ENCODE data around the gene COL8A2.

COL8A2 gene

GRCh38 chr1:36115931-36116330, 9.1 kb downstream of the COL8A2 start:
- no peak for DNase-seq
- H3K36me3 Mint-ChIP-seq (ENCODE audit: low read depth): no peaks in the 10 kb centered on the region
- TF ChIP-seq, protein P1, sequence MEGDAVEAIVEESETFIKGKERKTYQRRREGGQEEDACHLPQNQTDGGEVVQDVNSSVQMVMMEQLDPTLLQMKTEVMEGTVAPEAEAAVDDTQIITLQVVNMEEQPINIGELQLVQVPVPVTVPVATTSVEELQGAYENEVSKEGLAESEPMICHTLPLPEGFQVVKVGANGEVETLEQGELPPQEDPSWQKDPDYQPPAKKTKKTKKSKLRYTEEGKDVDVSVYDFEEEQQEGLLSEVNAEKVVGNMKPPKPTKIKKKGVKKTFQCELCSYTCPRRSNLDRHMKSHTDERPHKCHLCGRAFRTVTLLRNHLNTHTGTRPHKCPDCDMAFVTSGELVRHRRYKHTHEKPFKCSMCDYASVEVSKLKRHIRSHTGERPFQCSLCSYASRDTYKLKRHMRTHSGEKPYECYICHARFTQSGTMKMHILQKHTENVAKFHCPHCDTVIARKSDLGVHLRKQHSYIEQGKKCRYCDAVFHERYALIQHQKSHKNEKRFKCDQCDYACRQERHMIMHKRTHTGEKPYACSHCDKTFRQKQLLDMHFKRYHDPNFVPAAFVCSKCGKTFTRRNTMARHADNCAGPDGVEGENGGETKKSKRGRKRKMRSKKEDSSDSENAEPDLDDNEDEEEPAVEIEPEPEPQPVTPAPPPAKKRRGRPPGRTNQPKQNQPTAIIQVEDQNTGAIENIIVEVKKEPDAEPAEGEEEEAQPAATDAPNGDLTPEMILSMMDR (IDR thresholded peaks at IDR 0.05): no peak
- H3K27ac Mint-ChIP-seq: no peak overlapping the region
- peaks cover 15% of the 10 kb centered on the region for H3K27me3 Mint-ChIP-seq (ENCODE audit: low read depth, poor library complexity)
- H3K4me3 Mint-ChIP-seq: no peak overlapping the region
- peaks cover 36% of the 10 kb centered on the region for H3K4me1 Mint-ChIP-seq
- H3K9me3 Mint-ChIP-seq: no peaks in the 10 kb centered on the region

DNA sequence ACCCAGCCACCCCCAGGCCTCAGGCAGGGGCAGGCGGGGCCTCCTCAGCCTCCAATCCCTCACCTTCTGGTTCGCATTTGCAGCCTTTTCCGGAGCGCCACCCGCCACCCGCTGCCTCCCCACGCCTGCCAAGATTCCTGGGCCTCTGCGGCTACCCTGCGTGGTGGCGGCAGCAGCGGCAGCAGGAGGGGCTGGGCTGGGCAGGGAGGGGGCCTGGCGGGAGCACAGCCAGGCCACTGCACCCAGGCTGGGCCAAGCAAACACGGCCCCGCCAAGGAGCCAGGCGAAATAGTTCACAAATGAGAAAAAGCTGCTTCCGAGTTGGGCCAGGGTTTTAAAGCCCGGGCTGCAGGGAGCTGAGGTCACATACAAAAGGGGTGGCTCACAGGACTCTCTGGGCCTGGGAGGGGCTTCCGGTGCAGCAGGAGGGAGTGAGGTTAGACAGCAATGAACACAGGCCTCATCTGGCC, 9.8 kb downstream of the COL8A2 start:
- no peaks in the 10 kb centered on the region for H3K9me3 Mint-ChIP-seq
- DNase-seq: peak; percentile 40
- H3K4me3 Mint-ChIP-seq: no peak overlapping the region
- peaks cover 13% of the 10 kb centered on the region for H3K27me3 Mint-ChIP-seq (ENCODE audit: low read depth, poor library complexity)
- H3K4me1 Mint-ChIP-seq: peaks cover 39% of the 10 kb centered on the region
- TF ChIP-seq, protein P1 (IDR thresholded peaks at IDR 0.05): no peak
- no peak overlapping the region for H3K27ac Mint-ChIP-seq
- H3K36me3 Mint-ChIP-seq (ENCODE audit: low read depth): no peaks in the 10 kb centered on the region

- TF ChIP-seq, protein P1 (IDR thresholded peaks at IDR 0.05): no peak
- H3K27me3 Mint-ChIP-seq (ENCODE audit: low read depth, poor library complexity): peaks cover 10% of the 10 kb centered on the region
- H3K36me3 Mint-ChIP-seq (ENCODE audit: low read depth): no peaks in the 10 kb centered on the region
- no peak for DNase-seq
- H3K9me3 Mint-ChIP-seq: no peaks in the 10 kb centered on the region
- H3K4me1 Mint-ChIP-seq: peaks cover 37% of the 10 kb centered on the region
- H3K4me3 Mint-ChIP-seq: no peak overlapping the region
- H3K27ac Mint-ChIP-seq: no peak overlapping the region
These were observed 10.7 kb downstream of the COL8A2 start for GRCh38 chr1:36114371-36114770.

DNA sequence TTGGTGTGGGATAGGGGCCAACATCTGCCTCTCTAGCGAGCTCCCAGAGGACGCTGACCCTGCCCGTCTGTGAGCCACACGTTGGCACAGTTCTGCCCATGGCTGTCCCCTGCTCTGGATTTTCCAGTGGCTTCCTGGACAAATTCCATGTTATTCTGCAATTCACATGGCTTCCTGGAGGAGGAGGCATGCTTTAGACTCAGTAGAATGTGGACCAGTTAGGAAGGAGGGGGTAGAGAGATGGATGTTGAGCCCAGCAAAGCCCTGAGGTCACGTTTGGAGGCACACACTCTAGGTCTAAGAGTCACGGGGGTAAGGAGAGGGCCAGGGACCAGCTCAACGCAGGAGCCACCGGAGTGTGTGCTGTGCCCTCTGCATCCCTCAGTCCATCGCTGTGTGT, 12.2 kb downstream of the COL8A2 start:
- peaks cover 9% of the 10 kb centered on the region for H3K27me3 Mint-ChIP-seq (ENCODE audit: low read depth, poor library complexity)
- TF ChIP-seq, protein P1 (IDR thresholded peaks at IDR 0.05): no peak
- no peak for DNase-seq
- peaks cover 51% of the 10 kb centered on the region for H3K4me1 Mint-ChIP-seq
- H3K9me3 Mint-ChIP-seq: no peaks in the 10 kb centered on the region
- H3K36me3 Mint-ChIP-seq (ENCODE audit: low read depth): no peaks in the 10 kb centered on the region
- no peak overlapping the region for H3K27ac Mint-ChIP-seq
- H3K4me3 Mint-ChIP-seq: no peak overlapping the region

DNA sequence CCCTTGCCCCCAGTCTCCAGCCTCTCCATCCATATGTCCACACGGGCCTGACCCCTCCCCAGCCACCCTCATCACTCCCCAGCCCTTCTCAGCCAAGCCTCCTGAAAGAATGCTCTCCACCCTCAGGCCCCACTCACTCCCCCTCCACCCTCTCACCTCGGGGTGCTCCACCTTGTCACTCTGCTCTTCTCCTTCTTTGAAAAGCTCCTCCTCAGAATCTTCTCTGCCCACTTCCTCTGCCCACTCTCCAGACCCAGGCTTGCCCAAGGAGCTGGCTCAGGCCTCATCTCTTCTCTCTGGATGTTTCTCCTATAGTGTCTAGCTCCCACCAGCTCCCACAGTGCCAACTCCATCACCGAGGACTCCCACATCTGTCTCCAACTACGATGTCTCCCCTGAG, 13.9 kb downstream of the COL8A2 start:
- TF ChIP-seq, protein P1 (IDR thresholded peaks at IDR 0.05): no peak
- DNase-seq: no peak
- no peaks in the 10 kb centered on the region for H3K36me3 Mint-ChIP-seq (ENCODE audit: low read depth)
- H3K9me3 Mint-ChIP-seq: no peaks in the 10 kb centered on the region
- H3K4me1 Mint-ChIP-seq: peaks cover 50% of the 10 kb centered on the region
- peaks cover 6% of the 10 kb centered on the region for H3K27me3 Mint-ChIP-seq (ENCODE audit: low read depth, poor library complexity)
- no peak overlapping the region for H3K27ac Mint-ChIP-seq
- H3K4me3 Mint-ChIP-seq: no peak overlapping the region

DNA sequence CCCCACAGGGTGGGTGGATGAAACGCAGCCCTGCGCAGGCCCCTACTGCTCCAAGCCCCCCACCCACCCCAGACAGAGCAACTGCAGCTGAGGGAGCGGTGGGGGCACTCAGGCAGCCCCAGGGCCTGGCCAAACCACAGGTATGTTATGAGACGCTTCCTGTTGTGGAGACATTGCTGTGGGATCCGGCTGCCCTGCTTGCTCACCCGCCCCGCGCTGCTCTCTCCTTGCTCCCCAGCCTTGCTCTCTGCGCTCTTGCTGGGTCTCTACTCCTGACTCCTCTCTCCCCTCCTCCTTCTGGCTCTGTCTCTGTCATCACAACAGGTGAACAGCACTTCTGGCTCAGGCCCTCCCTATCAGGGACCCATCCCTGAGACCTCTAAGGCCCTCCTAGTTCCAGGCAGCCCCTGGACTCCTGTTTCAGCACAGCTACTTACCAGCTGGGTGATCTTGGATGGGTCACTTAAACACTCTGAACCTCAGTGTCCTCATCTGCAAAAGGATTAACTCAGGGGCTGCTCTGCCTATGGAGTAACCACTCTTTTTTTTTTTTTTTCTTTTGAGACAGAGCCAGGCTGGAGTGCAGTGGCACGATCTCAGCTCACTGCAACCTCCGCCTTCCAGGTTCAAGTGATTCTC, 15.9 kb downstream of the COL8A2 start:
- Mint-ChIP-seq H3K4me1 (peaks cover 49% of the 10 kb centered on the region), H3K27ac (peak overlapping the region; percentile 39), H3K27me3 (ENCODE audit: low read depth, poor library complexity) (peaks cover 6% of the 10 kb centered on the region), H3K36me3 (ENCODE audit: low read depth) (no peaks in the 10 kb centered on the region), H3K9me3 (no peaks in the 10 kb centered on the region), H3K4me3 (no peak overlapping the region)
- TF ChIP-seq, protein P1 (IDR thresholded peaks at IDR 0.05): no peak
- DNase-seq: no peak

Data from nephron progenitor cell (in vitro differentiated cells).